T-helper 17 cell (primary cell): ENCODE measurements around the gene CLDN22. TPM values are rescaled to one million over a fixed set of nuclear protein-coding genes. Genes with fewer than 3 reads are reported as not detected.

Experiments
- ATAC-seq: fragments of 150-1000 bp; cut with Tn5 transposase; 2 replicates; pipeline ENCODE4 v1.10.0; 2021; ENCODE audit warnings: mild to moderate bottlenecking, moderate library complexity
- DNase-seq, 3 donors: peaks; one replicate each; pipeline versions ENCODE4 v3.0.0 to v3.0.0-alpha.2; 2020 to 2021
- H3K9me3 ChIP-seq: one replicate; pipeline ENCODE4 v1.7.0; 2013; ENCODE audit warnings: low read length, mild to moderate bottlenecking; ENCODE audit not compliant: control insufficient read depth, poor library complexity, severe bottlenecking
- H3K27ac Mint-ChIP-seq: one replicate; pipeline ENCODE4 v1.8.0; 2022; ENCODE audit warnings: mild to moderate bottlenecking, moderate library complexity, mixed read lengths
- H3K27me3 Mint-ChIP-seq: one replicate; pipeline ENCODE4 v1.8.0; 2022; ENCODE audit warnings: mixed read lengths
- H3K36me3 Mint-ChIP-seq: one replicate; pipeline ENCODE4 v1.8.0; 2022; ENCODE audit warnings: low read depth, mixed read lengths
- H3K4me1 Mint-ChIP-seq: one replicate; pipeline ENCODE4 v1.8.0; 2022; ENCODE audit warnings: mild to moderate bottlenecking, mixed read lengths
- H3K4me3 Mint-ChIP-seq: one replicate; pipeline ENCODE4 v1.8.0; 2022; ENCODE audit warnings: mild to moderate bottlenecking, moderate library complexity, mixed read lengths
- total RNA-seq, 4 donors: library from RNA in 2 of 4; stranded (reverse) in 2 of 4; gene quantifications; one replicate each; pipeline ENCODE4 v1.2.3 and lab custom pipeline; 2022 to 2026

Gene CLDN22
- total RNA-seq, 2 donors from 2014 or later, result not detected

GRCh38 chr4:183353557-183353956 lies 33.5 kb upstream of the CLDN22 start:
- H3K4me3 Mint-ChIP-seq, result no peak overlapping the region
- peaks cover 23% of the 10 kb centered on the region for H3K27me3 Mint-ChIP-seq
- DNase-seq, result no peak
- no peak for ATAC-seq
- H3K36me3 Mint-ChIP-seq, result no peaks in the 10 kb centered on the region
- H3K4me1 Mint-ChIP-seq, result peaks cover 6% of the 10 kb centered on the region
- H3K9me3 ChIP-seq, result no peaks in the 10 kb centered on the region
- H3K27ac Mint-ChIP-seq, result no peak overlapping the region

- ATAC-seq, result no peak
- Mint-ChIP-seq H3K27me3 (peaks cover 23% of the 10 kb centered on the region), H3K4me3 (no peak overlapping the region), H3K36me3 (no peaks in the 10 kb centered on the region), H3K27ac (no peak overlapping the region), H3K4me1 (peaks cover 6% of the 10 kb centered on the region)
- H3K9me3 ChIP-seq, result no peaks in the 10 kb centered on the region
- DNase-seq, result no peak
These were observed 32.5 kb upstream of the CLDN22 start for GRCh38 chr4:183352546-183352945.

GRCh38 chr4:183350317-183351071 lies 30.4 kb upstream of the CLDN22 start:
- Mint-ChIP-seq H3K4me1 (peaks cover 2% of the 10 kb centered on the region), H3K27me3 (peaks cover 26% of the 10 kb centered on the region), H3K4me3 (no peak overlapping the region), H3K36me3 (no peaks in the 10 kb centered on the region), H3K27ac (no peak overlapping the region)
- ATAC-seq (no peak), DNase-seq (no peak)
- H3K9me3 ChIP-seq, result no peaks in the 10 kb centered on the region

GRCh38 chr4:183349673-183350072 lies 29.6 kb upstream of the CLDN22 start:
- no peak overlapping the region for H3K27ac Mint-ChIP-seq
- peaks cover 33% of the 10 kb centered on the region for H3K27me3 Mint-ChIP-seq
- no peaks in the 10 kb centered on the region for H3K9me3 ChIP-seq
- H3K36me3 Mint-ChIP-seq, result peaks cover 3% of the 10 kb centered on the region
- no peak for DNase-seq
- peaks cover 2% of the 10 kb centered on the region for H3K4me1 Mint-ChIP-seq
- ATAC-seq, result no peak
- H3K4me3 Mint-ChIP-seq, result no peak overlapping the region

- ATAC-seq, result no peak
- peaks cover 35% of the 10 kb centered on the region for H3K27me3 Mint-ChIP-seq
- no peak for DNase-seq
- H3K9me3 ChIP-seq, result no peaks in the 10 kb centered on the region
- peak overlapping the region; percentile 21 for H3K4me3 Mint-ChIP-seq
- H3K36me3 Mint-ChIP-seq, result peaks cover 3% of the 10 kb centered on the region
- H3K4me1 Mint-ChIP-seq, result peaks cover 2% of the 10 kb centered on the region
- H3K27ac Mint-ChIP-seq, result no peak overlapping the region
These were observed 28.9 kb upstream of the CLDN22 start for GRCh38 chr4:183348706-183349659.

GRCh38 chr4:183348136-183348535 lies 28.1 kb upstream of the CLDN22 start:
- H3K9me3 ChIP-seq, result no peaks in the 10 kb centered on the region
- peaks cover 3% of the 10 kb centered on the region for H3K36me3 Mint-ChIP-seq
- no peak overlapping the region for H3K27ac Mint-ChIP-seq
- no peak overlapping the region for H3K4me3 Mint-ChIP-seq
- H3K4me1 Mint-ChIP-seq, result peaks cover 3% of the 10 kb centered on the region
- peaks cover 30% of the 10 kb centered on the region for H3K27me3 Mint-ChIP-seq
- ATAC-seq (no peak), DNase-seq (no peak)

GRCh38 chr4:183347566-183347965 lies 27.5 kb upstream of the CLDN22 start:
- H3K4me3 Mint-ChIP-seq, result no peak overlapping the region
- peaks cover 3% of the 10 kb centered on the region for H3K36me3 Mint-ChIP-seq
- H3K9me3 ChIP-seq, result no peaks in the 10 kb centered on the region
- H3K27me3 Mint-ChIP-seq, result peaks cover 30% of the 10 kb centered on the region
- H3K27ac Mint-ChIP-seq, result no peak overlapping the region
- peaks cover 4% of the 10 kb centered on the region for H3K4me1 Mint-ChIP-seq
- no peak for DNase-seq
- ATAC-seq, result no peak

- ATAC-seq, result no peak
- peaks cover 30% of the 10 kb centered on the region for H3K27me3 Mint-ChIP-seq
- H3K36me3 Mint-ChIP-seq, result peaks cover 3% of the 10 kb centered on the region
- H3K27ac Mint-ChIP-seq, result no peak overlapping the region
- peaks cover 4% of the 10 kb centered on the region for H3K4me1 Mint-ChIP-seq
- no peak overlapping the region for H3K4me3 Mint-ChIP-seq
- H3K9me3 ChIP-seq, result no peaks in the 10 kb centered on the region
- no peak for DNase-seq
These were observed 27.1 kb upstream of the CLDN22 start for GRCh38 chr4:183347146-183347545.

GRCh38 chr4:183345261-183345660 lies 25.2 kb upstream of the CLDN22 start:
- H3K27me3 Mint-ChIP-seq, result peaks cover 24% of the 10 kb centered on the region
- no peak overlapping the region for H3K27ac Mint-ChIP-seq
- peaks cover 2% of the 10 kb centered on the region for H3K4me1 Mint-ChIP-seq
- H3K36me3 Mint-ChIP-seq, result peaks cover 3% of the 10 kb centered on the region
- ATAC-seq, result no peak
- H3K4me3 Mint-ChIP-seq, result peak overlapping the region; percentile 21
- H3K9me3 ChIP-seq, result no peaks in the 10 kb centered on the region
- no peak for DNase-seq

GRCh38 chr4:183344523-183345255 lies 24.6 kb upstream of the CLDN22 start:
- ATAC-seq, result no peak

GRCh38 chr4:183343730-183344129 lies 23.7 kb upstream of the CLDN22 start:
- H3K36me3 Mint-ChIP-seq, result peaks cover 3% of the 10 kb centered on the region
- H3K9me3 ChIP-seq, result no peaks in the 10 kb centered on the region
- ATAC-seq, result no peak
- H3K27ac Mint-ChIP-seq, result no peak overlapping the region
- DNase-seq, result no peak
- H3K27me3 Mint-ChIP-seq, result peaks cover 24% of the 10 kb centered on the region
- H3K4me3 Mint-ChIP-seq, result no peak overlapping the region
- H3K4me1 Mint-ChIP-seq, result peaks cover 2% of the 10 kb centered on the region

More at GRCh38 chr4:183344523-183345255, 24.6 kb upstream of the CLDN22 start:
- Mint-ChIP-seq H3K36me3 (peaks cover 3% of the 10 kb centered on the region), H3K27me3 (peaks cover 24% of the 10 kb centered on the region), H3K27ac (no peak overlapping the region), H3K4me1 (peaks cover 2% of the 10 kb centered on the region), H3K4me3 (no peak overlapping the region)
- no peaks in the 10 kb centered on the region for H3K9me3 ChIP-seq
- no peak for DNase-seq

- DNase-seq (no peak), ATAC-seq (peak; percentile 48)
- Mint-ChIP-seq H3K27ac (no peak overlapping the region), H3K4me3 (peak overlapping the region; percentile 83), H3K27me3 (peaks cover 19% of the 10 kb centered on the region), H3K36me3 (peaks cover 3% of the 10 kb centered on the region), H3K4me1 (peaks cover 2% of the 10 kb centered on the region)
- H3K9me3 ChIP-seq, result no peaks in the 10 kb centered on the region
These were observed 22.8 kb upstream of the CLDN22 start for GRCh38 chr4:183342541-183343533.
